ENCODE results near the gene COBL.

COBL gene

DNA sequence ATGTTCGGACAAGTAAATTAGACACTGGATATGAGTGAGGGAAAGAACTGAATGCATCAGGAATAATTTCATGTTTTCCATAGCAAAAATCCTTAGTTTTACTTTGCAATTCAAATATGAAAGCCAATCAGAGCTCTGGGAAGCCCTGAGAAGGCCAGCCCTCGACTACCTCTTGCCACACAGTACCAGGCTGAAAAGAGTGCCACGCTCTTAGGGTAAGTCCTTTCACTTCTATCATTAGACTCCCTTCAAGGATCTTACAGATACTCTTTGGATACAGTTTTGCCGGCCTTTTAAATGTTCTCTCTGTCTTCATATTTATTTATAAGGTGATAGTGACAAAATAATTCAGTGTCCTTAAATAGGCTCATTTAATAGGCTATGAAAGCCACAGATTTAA, 1.9 kb downstream of the COBL start:
- Histone ChIP-seq H3K27me3 (ENCODE audit: control insufficient read depth, insufficient read depth, low read length) (no peaks in the 10 kb centered on the region), H3K9me3 (ENCODE audit: control insufficient read depth, low read length) (no peaks in the 10 kb centered on the region), H3K36me3 (ENCODE audit: control insufficient read depth, insufficient read depth, low read length) (no peaks in the 10 kb centered on the region), H3K4me2 (ENCODE audit: low read length) (no peak overlapping the region), H3K4me1 (peaks cover 14% of the 10 kb centered on the region), H2AFZ (no peak overlapping the region), H3K4me3 (ENCODE audit: low read depth, low read length) (peak overlapping the region; percentile 42), H3K27ac (peak overlapping the region; percentile 93), H3K79me2 (peaks cover 23% of the 10 kb centered on the region), H3K9ac (no peak overlapping the region)
- TF ChIP-seq, protein P1, sequence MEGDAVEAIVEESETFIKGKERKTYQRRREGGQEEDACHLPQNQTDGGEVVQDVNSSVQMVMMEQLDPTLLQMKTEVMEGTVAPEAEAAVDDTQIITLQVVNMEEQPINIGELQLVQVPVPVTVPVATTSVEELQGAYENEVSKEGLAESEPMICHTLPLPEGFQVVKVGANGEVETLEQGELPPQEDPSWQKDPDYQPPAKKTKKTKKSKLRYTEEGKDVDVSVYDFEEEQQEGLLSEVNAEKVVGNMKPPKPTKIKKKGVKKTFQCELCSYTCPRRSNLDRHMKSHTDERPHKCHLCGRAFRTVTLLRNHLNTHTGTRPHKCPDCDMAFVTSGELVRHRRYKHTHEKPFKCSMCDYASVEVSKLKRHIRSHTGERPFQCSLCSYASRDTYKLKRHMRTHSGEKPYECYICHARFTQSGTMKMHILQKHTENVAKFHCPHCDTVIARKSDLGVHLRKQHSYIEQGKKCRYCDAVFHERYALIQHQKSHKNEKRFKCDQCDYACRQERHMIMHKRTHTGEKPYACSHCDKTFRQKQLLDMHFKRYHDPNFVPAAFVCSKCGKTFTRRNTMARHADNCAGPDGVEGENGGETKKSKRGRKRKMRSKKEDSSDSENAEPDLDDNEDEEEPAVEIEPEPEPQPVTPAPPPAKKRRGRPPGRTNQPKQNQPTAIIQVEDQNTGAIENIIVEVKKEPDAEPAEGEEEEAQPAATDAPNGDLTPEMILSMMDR (IDR thresholded peaks at IDR 0.05), result no peak

DNA sequence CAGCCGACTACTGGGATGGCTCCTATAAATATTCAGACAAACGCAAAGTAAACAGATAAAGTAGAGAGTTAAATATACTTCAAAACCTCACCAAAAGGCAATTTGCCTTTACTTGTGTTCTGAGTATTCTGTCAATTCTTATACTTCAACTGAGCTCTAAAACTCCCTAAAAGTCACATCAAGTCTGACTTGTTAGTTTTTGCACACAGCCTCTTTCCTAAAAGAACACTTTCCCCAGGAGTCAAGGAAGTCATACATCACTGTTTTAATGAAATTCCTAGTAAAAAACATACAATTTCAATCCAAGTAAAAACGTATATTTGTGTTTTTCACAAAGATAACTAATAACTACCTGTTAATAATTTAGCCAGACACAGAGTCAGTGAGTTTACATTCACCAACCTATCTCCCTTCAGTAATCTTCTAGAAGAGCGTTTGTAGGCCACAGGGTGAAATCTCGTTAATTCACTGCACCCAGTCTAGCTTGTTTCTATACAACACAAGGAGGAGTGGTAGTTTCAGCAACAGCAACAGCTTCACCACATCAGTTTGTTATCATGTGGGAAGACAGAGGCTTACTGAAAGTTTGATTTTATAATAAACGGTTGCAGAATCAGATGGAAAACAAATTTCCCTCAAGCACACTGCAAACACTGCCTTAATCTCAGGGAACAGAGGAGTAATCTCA, 2.7 kb downstream of the COBL start:
- no peaks in the 10 kb centered on the region for H3K27me3 ChIP-seq (ENCODE audit: control insufficient read depth, insufficient read depth, low read length)
- peaks cover 8% of the 10 kb centered on the region for H3K4me1 ChIP-seq
- no peak overlapping the region for H2AFZ ChIP-seq
- H3K9ac ChIP-seq, result no peak overlapping the region
- peaks cover 26% of the 10 kb centered on the region for H3K79me2 ChIP-seq
- no peak overlapping the region for H3K27ac ChIP-seq
- H3K4me3 ChIP-seq (ENCODE audit: low read depth, low read length), result no peak overlapping the region
- TF ChIP-seq, protein P1 (IDR thresholded peaks at IDR 0.05), result no peak
- H3K9me3 ChIP-seq (ENCODE audit: control insufficient read depth, low read length), result no peaks in the 10 kb centered on the region
- no peak overlapping the region for H3K4me2 ChIP-seq (ENCODE audit: low read length)
- H3K36me3 ChIP-seq (ENCODE audit: control insufficient read depth, insufficient read depth, low read length), result no peaks in the 10 kb centered on the region

DNA sequence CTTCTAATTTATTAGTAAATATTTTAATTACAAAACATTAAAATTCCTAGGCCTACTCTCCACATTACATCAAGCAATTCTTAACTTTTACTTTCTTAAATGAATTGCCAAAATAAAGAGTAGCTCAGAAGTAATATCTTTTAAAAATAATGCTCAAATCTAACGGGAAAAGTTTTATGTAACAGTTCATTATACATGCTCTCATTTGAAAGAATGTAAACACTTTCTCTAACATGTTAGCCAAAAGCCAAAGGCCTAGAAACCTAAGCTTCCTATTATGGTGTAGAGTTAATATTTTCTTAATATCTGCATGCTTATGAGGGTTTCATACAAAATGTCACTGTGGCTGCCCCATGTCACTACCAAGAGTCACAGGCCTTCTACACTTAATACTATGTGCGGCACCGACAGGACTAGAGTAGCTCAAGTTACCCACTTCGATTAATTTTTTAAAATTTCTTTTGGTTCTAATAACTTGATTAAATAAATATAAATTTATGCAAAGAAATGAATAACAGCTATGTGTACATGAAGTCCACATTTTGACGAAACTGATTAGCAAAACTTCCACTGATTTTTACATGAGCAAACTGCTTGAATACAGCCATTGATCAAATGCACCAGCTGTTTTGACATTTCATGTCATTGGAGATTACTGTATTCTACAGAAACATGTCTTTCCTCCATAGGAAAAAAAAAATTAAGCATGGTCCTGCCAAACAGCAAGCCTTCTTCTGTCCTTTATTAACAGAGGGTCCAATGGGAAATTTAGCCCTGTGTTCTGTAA, 3.5 kb downstream of the COBL start:
- no peak overlapping the region for H3K27ac ChIP-seq
- H3K4me1 ChIP-seq, result peaks cover 4% of the 10 kb centered on the region
- TF ChIP-seq, protein P1 (IDR thresholded peaks at IDR 0.05), result no peak
- H3K9me3 ChIP-seq (ENCODE audit: control insufficient read depth, low read length), result no peaks in the 10 kb centered on the region
- peaks cover 34% of the 10 kb centered on the region for H3K79me2 ChIP-seq
- no peak overlapping the region for H3K4me3 ChIP-seq (ENCODE audit: low read depth, low read length)
- H3K9ac ChIP-seq, result no peak overlapping the region
- no peaks in the 10 kb centered on the region for H3K36me3 ChIP-seq (ENCODE audit: control insufficient read depth, insufficient read depth, low read length)
- no peak overlapping the region for H3K4me2 ChIP-seq (ENCODE audit: low read length)
- no peak overlapping the region for H2AFZ ChIP-seq
- no peaks in the 10 kb centered on the region for H3K27me3 ChIP-seq (ENCODE audit: control insufficient read depth, insufficient read depth, low read length)

DNA sequence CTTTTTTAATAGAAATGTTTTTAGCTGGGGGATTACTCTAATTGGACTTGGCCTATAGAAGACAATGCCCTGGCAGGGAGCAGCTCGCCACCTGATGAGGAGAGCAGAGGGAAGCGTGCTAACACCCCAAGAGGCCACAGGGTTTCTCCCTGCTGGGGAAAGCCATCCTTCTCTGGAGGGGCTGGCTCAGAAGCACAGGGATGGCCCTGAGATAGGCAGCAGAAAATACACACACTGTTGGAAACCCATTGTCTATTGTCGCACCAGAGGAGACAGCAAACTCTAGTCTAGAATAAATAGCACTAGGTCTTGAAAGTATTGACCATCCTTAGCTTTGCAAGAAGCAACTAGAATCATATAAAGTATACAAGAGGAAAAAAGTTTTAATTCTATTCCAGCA, 5.4 kb downstream of the COBL start:
- no peak overlapping the region for H3K27ac ChIP-seq
- H3K36me3 ChIP-seq (ENCODE audit: control insufficient read depth, insufficient read depth, low read length), result no peaks in the 10 kb centered on the region
- no peak overlapping the region for H3K4me3 ChIP-seq (ENCODE audit: low read depth, low read length)
- TF ChIP-seq, protein P1 (IDR thresholded peaks at IDR 0.05), result no peak
- H3K4me2 ChIP-seq (ENCODE audit: low read length), result no peak overlapping the region
- no peaks in the 10 kb centered on the region for H3K4me1 ChIP-seq
- H2AFZ ChIP-seq, result no peak overlapping the region
- H3K79me2 ChIP-seq, result peaks cover 50% of the 10 kb centered on the region
- H3K9me3 ChIP-seq (ENCODE audit: control insufficient read depth, low read length), result no peaks in the 10 kb centered on the region
- H3K9ac ChIP-seq, result no peak overlapping the region
- no peaks in the 10 kb centered on the region for H3K27me3 ChIP-seq (ENCODE audit: control insufficient read depth, insufficient read depth, low read length)
